Breast epithelium (tissue), 4 donors: ENCODE results near the gene TMPRSS13. TPM values are rescaled to one million over a fixed set of nuclear protein-coding genes. Genes with fewer than 3 reads are reported as not detected.

ENCODE experiments used
- DNase-seq, 2 donors: peaks; one replicate each; pipeline ENCODE4 v3.0.0-alpha.2; 2019; ENCODE audit warnings: low spot score in 2 of 2
- H3K27ac ChIP-seq, 2 donors: fragments of 200-600 bp; sonication (generic) in 1 of 2; one replicate each; pipeline ENCODE4 v1.5.1; 2016 to 2019; ENCODE audit warnings: mild to moderate bottlenecking in 1 of 2
- H3K27me3 ChIP-seq, 2 donors: fragments of 200-600 bp; sonication (generic) in 1 of 2; one replicate each; pipeline versions ENCODE4 v1.5.1 to v1.6.0; 2017 to 2019; ENCODE audit warnings: control low read depth in 1 of 2, mild to moderate bottlenecking in 1 of 2
- H3K36me3 ChIP-seq: fragments of 200-600 bp; one replicate; pipeline ENCODE4 v1.5.1; 2019
- H3K4me1 ChIP-seq, 2 donors: fragments of 200-600 bp; sonication (generic); one replicate each; pipeline ENCODE4 v1.5.1; 2016 to 2019; ENCODE audit warnings: control low read depth in 1 of 2
- H3K4me3 ChIP-seq, 3 donors: fragments of 200-600 bp; sonication (generic); 1 replicate in 2 of 3; 2 replicates in 1 of 3; pipeline ENCODE4 v1.5.1; 2016 to 2019; ENCODE audit warnings: mild to moderate bottlenecking in 3 of 3, moderate library complexity in 2 of 3
- H3K9me3 ChIP-seq, 2 donors: fragments of 200-600 bp; sonication (generic) in 1 of 2; one replicate each; pipeline ENCODE4 v1.5.1; 2016 to 2019; ENCODE audit warnings: control low read depth in 1 of 2
- POLR2A ChIP-seq: fragments of 450-650 bp; IDR thresholded peaks from one replicate; pipeline ENCODE4 v1.6.1; 2016; ENCODE audit warnings: antibody characterized with exemption, mild to moderate bottlenecking, moderate library complexity
- POLR2AphosphoS5 ChIP-seq, 3 donors: sonication (generic); formaldehyde crosslinking; IDR thresholded peaks; one replicate each; pipeline ENCODE4 v1.6.1; 2017; ENCODE audit warnings: antibody characterized with exemption in 3 of 3
- intact Hi-C: fragments of 100-400 bp; cut with DNase I; formaldehyde crosslinking; loops from one replicate; pipeline ENCODE4 v1.15.1; 2023; ENCODE audit warnings: low total_unique reads
- total RNA-seq, 3 donors: library from RNA; depleted of rRNA; stranded (reverse); fragments of >200 nt; gene quantifications; one replicate each; pipeline ENCODE4 v1.1.0, GENCODE V29; 2016
- TF ChIP-seq, protein P1 (sequence below), 3 donors: fragments of 450-650 bp; IDR thresholded peaks; one replicate each; pipeline ENCODE4 v1.5.1; 2016 to 2017; ENCODE audit warnings: antibody characterized with exemption in 3 of 3, mild to moderate bottlenecking in 3 of 3, moderate library complexity in 3 of 3

TMPRSS13 gene
- total RNA-seq, 3 donors from 2014 or later = 0.32 to 34.0 (median 12.5) TPM

DNA sequence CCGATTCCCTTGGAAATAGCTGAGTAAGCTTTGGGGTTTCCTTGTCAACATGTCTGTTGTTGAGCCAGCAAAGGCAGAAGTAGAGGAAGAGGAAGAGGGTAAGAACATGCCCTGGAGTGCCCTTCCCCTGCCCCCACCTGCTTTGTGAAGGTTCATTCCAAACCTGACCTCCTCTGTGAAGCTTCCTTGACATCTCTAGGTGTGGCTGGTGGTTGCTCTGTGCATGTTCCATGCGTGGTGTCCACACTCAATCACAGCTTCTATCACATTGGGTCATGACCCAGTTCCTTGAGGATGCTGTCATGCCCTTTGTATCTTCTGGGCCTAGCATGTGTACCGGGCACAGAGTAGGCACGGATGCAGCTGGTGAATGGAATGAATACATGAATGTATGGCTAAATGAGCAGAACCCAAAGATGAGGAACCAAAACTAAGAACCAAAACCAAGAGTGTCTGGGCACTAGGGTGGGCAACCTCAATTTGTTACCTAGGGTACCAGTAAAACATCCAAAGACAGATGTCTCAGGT is 29.0 kb downstream of the TMPRSS13 start:
- Histone ChIP-seq H3K27ac (no peak overlapping the region), H3K36me3 (no peaks in the 10 kb centered on the region), H3K9me3 (no peaks in the 10 kb centered on the region), H3K27me3 (no peaks in the 10 kb centered on the region), H3K4me1 (no peaks in the 10 kb centered on the region), H3K4me3 (no peak overlapping the region)
- intact Hi-C loops = no loop called here
- DNase-seq = peak in 1 of 2 donors; percentile 2
- no peak for TF ChIP-seq POLR2A
- TF ChIP-seq, protein P1, sequence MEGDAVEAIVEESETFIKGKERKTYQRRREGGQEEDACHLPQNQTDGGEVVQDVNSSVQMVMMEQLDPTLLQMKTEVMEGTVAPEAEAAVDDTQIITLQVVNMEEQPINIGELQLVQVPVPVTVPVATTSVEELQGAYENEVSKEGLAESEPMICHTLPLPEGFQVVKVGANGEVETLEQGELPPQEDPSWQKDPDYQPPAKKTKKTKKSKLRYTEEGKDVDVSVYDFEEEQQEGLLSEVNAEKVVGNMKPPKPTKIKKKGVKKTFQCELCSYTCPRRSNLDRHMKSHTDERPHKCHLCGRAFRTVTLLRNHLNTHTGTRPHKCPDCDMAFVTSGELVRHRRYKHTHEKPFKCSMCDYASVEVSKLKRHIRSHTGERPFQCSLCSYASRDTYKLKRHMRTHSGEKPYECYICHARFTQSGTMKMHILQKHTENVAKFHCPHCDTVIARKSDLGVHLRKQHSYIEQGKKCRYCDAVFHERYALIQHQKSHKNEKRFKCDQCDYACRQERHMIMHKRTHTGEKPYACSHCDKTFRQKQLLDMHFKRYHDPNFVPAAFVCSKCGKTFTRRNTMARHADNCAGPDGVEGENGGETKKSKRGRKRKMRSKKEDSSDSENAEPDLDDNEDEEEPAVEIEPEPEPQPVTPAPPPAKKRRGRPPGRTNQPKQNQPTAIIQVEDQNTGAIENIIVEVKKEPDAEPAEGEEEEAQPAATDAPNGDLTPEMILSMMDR (IDR thresholded peaks at IDR 0.05) = no peak
- TF ChIP-seq POLR2AphosphoS5 (IDR thresholded peaks at IDR 0.05) = no peak

DNA sequence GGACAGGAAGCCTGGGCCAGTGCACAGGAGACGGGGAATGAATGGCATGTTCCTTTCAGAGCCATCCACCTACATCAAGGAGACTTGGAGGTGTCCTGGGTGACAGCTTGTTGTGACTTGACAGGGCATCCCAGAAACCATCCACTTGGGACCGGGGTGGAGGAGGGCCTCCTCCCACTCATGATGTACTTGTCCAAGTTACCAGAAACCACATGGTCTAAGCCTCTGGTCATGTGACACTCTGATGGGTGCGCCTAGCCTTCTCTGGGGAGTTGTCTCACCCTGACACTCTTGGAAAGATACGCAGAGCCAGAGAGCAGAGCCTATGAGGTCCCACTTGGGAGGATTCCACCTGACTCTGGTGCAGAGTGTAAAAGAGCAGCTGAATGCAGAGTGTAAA is 31.1 kb downstream of the TMPRSS13 start:
- DNase-seq = peak; percentile 22 to 34
- Histone ChIP-seq H3K4me3 (no peak overlapping the region), H3K27me3 (no peaks in the 10 kb centered on the region), H3K27ac (no peak overlapping the region), H3K9me3 (no peaks in the 10 kb centered on the region), H3K4me1 (no peaks in the 10 kb centered on the region), H3K36me3 (no peaks in the 10 kb centered on the region)
- intact Hi-C loops = no loop called here
- TF ChIP-seq, protein P1 (IDR thresholded peaks at IDR 0.05) = no peak
- no peak for TF ChIP-seq POLR2AphosphoS5 (IDR thresholded peaks at IDR 0.05)
- no peak for TF ChIP-seq POLR2A

DNA sequence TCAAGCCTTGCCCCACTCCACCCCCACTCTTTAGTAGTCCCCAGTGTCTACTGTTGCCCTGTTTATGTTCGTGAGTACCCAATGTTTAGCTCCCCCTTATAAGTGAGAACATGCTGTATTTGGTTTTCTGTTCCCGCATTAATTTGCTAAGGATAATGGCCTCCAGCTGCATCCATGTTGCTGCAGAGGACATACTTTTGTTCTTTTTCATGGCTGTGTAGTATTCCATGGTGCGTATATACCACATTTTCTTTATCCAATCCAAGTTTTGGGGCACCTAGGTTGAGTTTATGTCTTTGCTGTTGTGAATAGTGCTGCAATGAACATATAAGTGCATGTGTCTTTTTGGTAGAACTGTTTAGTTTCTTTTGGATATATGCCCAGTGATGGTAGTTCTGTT is 36.6 kb downstream of the TMPRSS13 start:
- Histone ChIP-seq H3K4me3 (no peak overlapping the region), H3K27me3 (no peaks in the 10 kb centered on the region), H3K4me1 (no peaks in the 10 kb centered on the region), H3K9me3 (no peaks in the 10 kb centered on the region), H3K36me3 (no peaks in the 10 kb centered on the region), H3K27ac (no peak overlapping the region)
- intact Hi-C loops = no loop called here
- no peak for DNase-seq
- TF ChIP-seq, protein P1 (IDR thresholded peaks at IDR 0.05) = no peak
- TF ChIP-seq POLR2AphosphoS5 (IDR thresholded peaks at IDR 0.05) = no peak
- no peak for TF ChIP-seq POLR2A

DNA sequence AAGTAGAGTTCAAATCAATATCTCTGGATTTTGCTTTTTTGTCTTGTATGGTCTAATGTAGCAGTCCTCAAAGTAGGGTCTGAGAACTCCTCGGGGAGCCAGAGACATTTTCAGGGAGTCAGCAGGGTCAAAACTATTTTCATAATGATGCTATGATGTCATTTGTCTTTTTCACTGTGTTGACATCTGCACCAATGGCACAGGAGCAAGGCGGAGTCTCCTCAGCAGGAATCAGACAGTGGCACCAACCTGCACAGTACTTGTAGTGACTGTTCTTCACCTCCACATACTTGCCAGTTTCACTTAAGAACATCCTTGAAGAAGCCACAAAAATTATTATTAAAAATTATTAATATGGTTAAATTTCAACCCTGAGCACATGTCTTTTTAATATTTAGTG is 37.8 kb downstream of the TMPRSS13 start:
- intact Hi-C loops = no loop called here
- no peaks in the 10 kb centered on the region for H3K36me3 ChIP-seq
- no peaks in the 10 kb centered on the region for H3K27me3 ChIP-seq
- H3K4me3 ChIP-seq = no peak overlapping the region
- H3K27ac ChIP-seq = no peak overlapping the region
- TF ChIP-seq POLR2A (no peak), POLR2AphosphoS5 (IDR thresholded peaks at IDR 0.05) (no peak)
- TF ChIP-seq, protein P1 (IDR thresholded peaks at IDR 0.05) = no peak
- H3K9me3 ChIP-seq = no peaks in the 10 kb centered on the region
- H3K4me1 ChIP-seq = no peaks in the 10 kb centered on the region
- peak in 1 of 2 donors; percentile 17 for DNase-seq

DNA sequence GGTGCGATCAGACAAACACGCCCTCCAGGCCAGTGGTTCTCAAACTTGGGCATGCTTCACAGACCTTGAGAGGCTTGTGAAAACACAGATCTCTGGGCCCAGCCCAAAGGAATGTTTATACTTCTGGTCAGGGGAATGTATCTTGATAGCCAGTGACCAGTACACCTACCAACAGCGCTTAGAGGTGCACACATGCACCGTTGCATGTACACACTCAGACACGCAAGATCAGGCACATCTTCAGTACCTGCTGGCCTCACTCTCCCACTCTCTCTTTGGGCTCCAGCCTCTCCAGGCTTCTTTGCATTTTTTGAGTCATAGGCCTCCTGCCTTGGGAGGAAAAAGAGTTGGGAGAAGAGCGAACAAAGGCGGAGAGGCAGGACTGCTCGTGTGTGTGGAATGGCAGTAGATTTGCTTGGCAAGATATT is 41.0 kb downstream of the TMPRSS13 start:
- Histone ChIP-seq H3K4me3 (no peak overlapping the region), H3K27ac (no peak overlapping the region), H3K36me3 (no peaks in the 10 kb centered on the region), H3K4me1 (no peaks in the 10 kb centered on the region), H3K9me3 (no peaks in the 10 kb centered on the region), H3K27me3 (no peaks in the 10 kb centered on the region)
- TF ChIP-seq POLR2A (no peak), POLR2AphosphoS5 (IDR thresholded peaks at IDR 0.05) (no peak)
- TF ChIP-seq, protein P1 (IDR thresholded peaks at IDR 0.05) = no peak
- intact Hi-C loops = no loop called here
- DNase-seq = no peak
